ENCODE results near the gene BTBD17. TPM values are rescaled to one million over a fixed set of nuclear protein-coding genes. Genes with fewer than 3 reads are reported as not detected.

BTBD17 gene
- total and polyA plus RNA-seq, 12 donors = not detected

DNA sequence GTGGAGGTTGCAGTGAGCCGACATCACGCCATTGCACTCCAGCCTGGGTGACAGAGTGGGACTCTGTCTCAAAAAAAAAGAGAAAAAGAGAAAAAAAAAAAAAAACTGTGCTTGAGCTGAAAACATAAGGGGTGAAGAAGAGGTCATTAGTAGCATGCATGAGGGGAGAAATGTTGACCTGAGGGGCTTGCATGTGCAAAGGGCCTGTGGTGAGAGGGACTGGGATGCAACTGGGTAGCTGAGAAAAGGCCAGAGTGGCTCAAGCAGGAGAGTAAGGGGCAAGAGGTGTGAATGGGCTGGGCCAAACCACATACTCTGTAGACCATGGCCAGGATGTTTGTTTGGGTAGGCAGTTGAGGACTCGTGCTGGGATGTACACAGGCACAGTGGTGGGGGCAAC is 32.3 kb downstream of the BTBD17 start:
- Histone ChIP-seq H3K4me3 (no peak overlapping the region), H3K4me1 (peaks cover 10 to 22% (median 18%) of the 10 kb centered on the region in 9 donors), H3K27me3 (peaks cover 0 to 26% (median 0%) of the 10 kb centered on the region in 7 donors), H3K36me3 (no peaks in the 10 kb centered on the region), H3K9me3 (peaks cover 0 to 2% (median 0%) of the 10 kb centered on the region in 11 donors), H3K27ac (no peak overlapping the region)
- DNase-seq (no peak), ATAC-seq (no peak)
- TF ChIP-seq, protein P1, sequence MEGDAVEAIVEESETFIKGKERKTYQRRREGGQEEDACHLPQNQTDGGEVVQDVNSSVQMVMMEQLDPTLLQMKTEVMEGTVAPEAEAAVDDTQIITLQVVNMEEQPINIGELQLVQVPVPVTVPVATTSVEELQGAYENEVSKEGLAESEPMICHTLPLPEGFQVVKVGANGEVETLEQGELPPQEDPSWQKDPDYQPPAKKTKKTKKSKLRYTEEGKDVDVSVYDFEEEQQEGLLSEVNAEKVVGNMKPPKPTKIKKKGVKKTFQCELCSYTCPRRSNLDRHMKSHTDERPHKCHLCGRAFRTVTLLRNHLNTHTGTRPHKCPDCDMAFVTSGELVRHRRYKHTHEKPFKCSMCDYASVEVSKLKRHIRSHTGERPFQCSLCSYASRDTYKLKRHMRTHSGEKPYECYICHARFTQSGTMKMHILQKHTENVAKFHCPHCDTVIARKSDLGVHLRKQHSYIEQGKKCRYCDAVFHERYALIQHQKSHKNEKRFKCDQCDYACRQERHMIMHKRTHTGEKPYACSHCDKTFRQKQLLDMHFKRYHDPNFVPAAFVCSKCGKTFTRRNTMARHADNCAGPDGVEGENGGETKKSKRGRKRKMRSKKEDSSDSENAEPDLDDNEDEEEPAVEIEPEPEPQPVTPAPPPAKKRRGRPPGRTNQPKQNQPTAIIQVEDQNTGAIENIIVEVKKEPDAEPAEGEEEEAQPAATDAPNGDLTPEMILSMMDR (IDR thresholded peaks at IDR 0.05) = no peak
- intact Hi-C loops (cut with DNase I) = no loop called here
- WGBS, 2 donors = 76 to 78% methylated on average over 3 of the region's 3 CpGs

DNA sequence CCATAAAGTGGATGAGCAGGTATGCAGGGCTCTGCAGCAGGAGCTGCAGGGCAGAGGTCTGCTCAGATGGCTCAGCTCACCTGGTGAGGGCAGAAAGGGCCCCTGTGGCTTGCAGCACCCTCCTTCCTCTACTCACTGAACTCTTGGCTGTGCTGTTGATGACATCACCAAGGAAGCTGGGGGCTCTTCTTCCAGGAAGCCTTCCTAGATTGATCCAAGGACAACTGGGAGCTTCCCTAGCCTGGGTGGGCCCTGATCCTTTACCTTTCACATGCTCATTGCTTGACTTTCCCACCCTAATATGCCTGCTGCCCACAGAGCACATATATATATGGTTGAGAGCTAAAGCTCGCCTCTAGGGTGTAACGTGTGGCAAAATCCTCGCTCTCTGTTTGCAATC is 33.2 kb downstream of the BTBD17 start:
- Histone ChIP-seq H3K36me3 (no peaks in the 10 kb centered on the region), H3K9me3 (no peaks in the 10 kb centered on the region), H3K27ac (no peak overlapping the region), H3K4me1 (peaks cover 10 to 22% (median 18%) of the 10 kb centered on the region in 9 donors), H3K27me3 (peaks cover 0 to 26% (median 0%) of the 10 kb centered on the region in 7 donors), H3K4me3 (no peak overlapping the region)
- intact Hi-C loops (cut with DNase I) = no loop called here
- ATAC-seq (no peak), DNase-seq (no peak)
- WGBS, 2 donors = 96 to 97% methylated on average over 3 of the region's 3 CpGs
- TF ChIP-seq, protein P1 (IDR thresholded peaks at IDR 0.05) = no peak

DNA sequence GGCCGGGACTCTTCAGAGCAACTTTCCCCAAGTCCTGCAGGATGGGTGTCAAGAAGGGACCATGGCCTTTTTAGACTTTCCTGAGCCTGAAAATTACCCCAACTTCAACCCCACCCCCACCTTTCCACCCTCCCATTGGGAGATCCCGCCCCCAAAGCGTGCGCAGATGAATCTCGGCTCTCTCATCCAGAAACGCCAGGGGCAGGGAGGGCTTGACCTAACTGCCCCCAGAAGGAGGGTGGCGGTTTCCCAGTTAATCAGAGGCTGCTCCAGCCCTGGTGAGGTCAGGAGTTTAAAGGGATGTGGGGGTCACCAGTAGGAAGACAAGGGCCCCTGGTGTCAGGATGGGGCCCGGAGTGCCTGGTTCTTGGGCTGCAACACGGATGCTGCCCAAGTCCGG is 35.2 kb downstream of the BTBD17 start:
- intact Hi-C loops (cut with DNase I) = no loop called here
- TF ChIP-seq, protein P1 (IDR thresholded peaks at IDR 0.05) = no peak
- Histone ChIP-seq H3K27ac (peak overlapping the region in 1 of 10 donors; percentile 46), H3K27me3 (peaks cover 0 to 26% (median 0%) of the 10 kb centered on the region in 7 donors), H3K4me3 (peak overlapping the region; percentile 33 to 61 (median 48)), H3K9me3 (no peaks in the 10 kb centered on the region), H3K4me1 (peaks cover 10 to 22% (median 18%) of the 10 kb centered on the region in 9 donors), H3K36me3 (no peaks in the 10 kb centered on the region)
- 33 to 42% methylated on average over 10 of the region's 10 CpGs for WGBS, 2 donors
- ATAC-seq (no peak), DNase-seq (no peak)

DNA sequence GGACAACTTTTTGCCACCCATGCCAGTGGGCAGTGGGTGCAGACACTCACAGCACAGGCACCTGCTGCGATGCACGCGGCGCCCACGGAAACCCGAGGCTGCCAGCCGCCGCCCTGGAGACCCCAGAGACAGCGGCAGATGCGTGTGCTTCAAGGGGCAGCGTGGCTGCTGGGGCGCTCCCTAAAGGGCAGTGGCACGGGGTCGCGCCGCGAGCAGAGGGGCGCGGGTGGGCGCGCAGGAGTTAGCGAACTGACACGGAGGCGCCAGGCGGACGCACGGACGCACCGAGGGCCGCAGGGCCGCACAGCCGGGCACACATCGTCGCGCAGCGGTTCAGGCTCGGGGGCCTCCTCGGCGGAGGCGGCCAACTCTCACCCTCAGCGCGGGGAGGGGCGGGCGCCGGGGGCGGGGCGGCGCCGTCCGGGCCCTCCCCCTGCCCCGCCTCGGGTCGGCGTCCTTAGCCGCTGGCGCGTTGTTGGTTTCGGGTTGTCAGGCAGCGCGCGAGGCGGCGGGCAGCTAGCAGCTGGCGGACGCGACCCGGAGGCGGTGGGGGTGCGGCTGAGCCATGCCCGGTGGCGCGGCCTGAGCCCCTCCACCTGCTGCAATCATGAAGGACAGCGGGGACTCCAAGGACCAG is 35.8 kb downstream of the BTBD17 start, which contains the start of gene KIF19:
Gene KIF19 (plus strand): TSS at position 484 of the 637 bp plus-strand sequence. CDS start 124 bp downstream, at position 608.
- intact Hi-C loops (cut with DNase I) = no loop called here
- Histone ChIP-seq H3K4me3 (peak within 1 kb of the TSS; percentile 33 to 61 (median 48)), H3K27me3 (peaks cover 0 to 26% (median 0%) of the 10 kb centered on the region in 7 donors), H3K4me1 (peaks cover 10 to 22% (median 18%) of the 10 kb centered on the region in 9 donors), H3K27ac (peak within 1 kb of the TSS in 9 of 10 donors; percentile 9 to 62 (median 46)), H3K36me3 (no peaks in the 10 kb centered on the region), H3K9me3 (no peaks in the 10 kb centered on the region)
- DNase-seq (peak; percentile 33 to 65), ATAC-seq (peak; percentile 74 to 89 (median 80))
- TF ChIP-seq, protein P1 (IDR thresholded peaks at IDR 0.05) = no peak
- WGBS, 2 donors = 2 to 3% methylated on average over 61 to 73 of the region's 73 CpGs

Measured in heart right ventricle (tissue), 16 donors.